Natural killer cell (primary cell): ENCODE results near the gene ANKRD53. TPM values are rescaled to one million over a fixed set of nuclear protein-coding genes. Genes with fewer than 3 reads are reported as not detected.

ENCODE experiments used
- ATAC-seq, 3 donors: fragments of 150-1000 bp in 2 of 3; fragments of 200-7000 bp in 1 of 3; cut with Tn5 transposase; 1 replicate in 1 of 3; 2 replicates in 2 of 3; pipeline ENCODE4 v1.10.0; 2021; ENCODE audit warnings: mild to moderate bottlenecking in 2 of 3, moderate library complexity in 2 of 3
- DNase-seq, 2 donors: peaks; one replicate each; pipeline versions ENCODE4 v3.0.0 to v3.0.0-alpha.2; 2013 to 2021; ENCODE audit warnings: mixed read lengths in 1 of 2
- H3K27ac ChIP-seq: one replicate; pipeline ENCODE4 v1.5.1; 2013; ENCODE audit warnings: mild to moderate bottlenecking, low read length
- H3K27me3 ChIP-seq: one replicate; pipeline ENCODE4 v1.6.1; 2013; ENCODE audit warnings: low read length; ENCODE audit not compliant: control insufficient read depth, insufficient read depth
- H3K36me3 ChIP-seq: one replicate; pipeline ENCODE4 v1.6.1; 2013; ENCODE audit warnings: low read length; ENCODE audit not compliant: control insufficient read depth, insufficient read depth
- H3K4me1 ChIP-seq: one replicate; pipeline ENCODE4 v1.6.1; 2013; ENCODE audit warnings: low read length; ENCODE audit not compliant: control insufficient read depth, insufficient read depth
- H3K4me3 ChIP-seq: one replicate; pipeline ENCODE4 v1.5.1; 2013; ENCODE audit warnings: low read length
- H3K9me3 ChIP-seq: one replicate; pipeline ENCODE4 v1.6.1; 2013; ENCODE audit warnings: low read length; ENCODE audit not compliant: control insufficient read depth, insufficient read depth
- H3K27ac Mint-ChIP-seq, 2 donors: one replicate each; pipeline ENCODE4 v1.8.0; 2022; ENCODE audit warnings: mild to moderate bottlenecking in 2 of 2, mixed read lengths in 2 of 2, moderate library complexity in 1 of 2
- H3K27me3 Mint-ChIP-seq, 2 donors: one replicate each; pipeline ENCODE4 v1.8.0; 2022; ENCODE audit warnings: low read depth in 2 of 2, mixed read lengths in 2 of 2
- H3K36me3 Mint-ChIP-seq: one replicate; pipeline ENCODE4 v1.8.0; 2022; ENCODE audit warnings: mixed read lengths
- H3K4me1 Mint-ChIP-seq, 2 donors: one replicate each; pipeline ENCODE4 v1.8.0; 2022; ENCODE audit warnings: mixed read lengths in 2 of 2
- H3K4me3 Mint-ChIP-seq: one replicate; pipeline ENCODE4 v1.8.0; 2022; ENCODE audit warnings: mild to moderate bottlenecking, moderate library complexity, mixed read lengths
- H3K9me3 Mint-ChIP-seq, 2 donors: one replicate each; pipeline ENCODE4 v1.8.0; 2022; ENCODE audit warnings: mixed read lengths in 2 of 2
- CTCF ChIP-seq: fragments of 200-600 bp; IDR thresholded peaks from one replicate; pipeline ENCODE4 v1.8.0; 2022; ENCODE audit warnings: antibody characterized with exemption
- WGBS: methylation state at CpG from one replicate; pipeline ENCODE4 v1.1.7; 2013; ENCODE audit warnings: missing lambda C conversion rate; ENCODE audit not compliant: insufficient coverage; 5-methylcytosine and 5-hydroxymethylcytosine counted together
- intact Hi-C: fragments of 100-400 bp; cut with micrococcal nuclease; formaldehyde crosslinking; loops from one replicate; pipeline ENCODE4 v1.14.2; 2022
- total RNA-seq, 4 donors: library from RNA; stranded (reverse); fragments of 120-200 nt in 1 of 4; gene quantifications; one replicate each; pipeline versions ENCODE4 v1.2.3 to v1.2.4, GENCODE V29; 2013 to 2022

The ANKRD53 gene
- total RNA-seq, 3 donors from 2014 or later (not counting 1 experiment from before 2014, with no cell fraction given), result 2.2 to 3.1 (median 2.5) TPM

DNA sequence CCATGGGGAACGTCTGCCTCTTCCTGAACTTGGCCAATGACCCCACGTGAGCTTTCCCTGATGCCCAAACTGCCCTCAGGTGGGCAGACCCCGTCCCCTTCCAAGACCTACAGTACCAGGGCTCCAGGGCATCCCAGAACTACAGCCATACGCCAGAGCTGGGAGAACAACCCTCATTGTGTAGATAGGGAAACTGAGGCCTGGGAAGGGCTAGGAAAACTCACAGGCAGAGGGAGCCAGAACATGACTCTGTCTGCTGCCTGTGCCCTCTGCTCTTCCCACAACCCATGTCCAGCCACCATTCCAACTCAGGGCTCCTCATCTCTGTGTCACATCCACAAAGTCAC, 16.8 kb upstream of the ANKRD53 start:
- WGBS, result 89% methylated on average over 3 of the region's 4 CpGs
- no peak overlapping the region for H3K27ac Mint-ChIP-seq
- DNase-seq (peak in 1 of 2 donors; percentile 9), ATAC-seq (no peak)
- H3K4me3 Mint-ChIP-seq, result no peak overlapping the region
- peaks cover 14 to 21% of the 10 kb centered on the region in 2 donors for H3K4me1 Mint-ChIP-seq
- H3K9me3 Mint-ChIP-seq, result no peaks in the 10 kb centered on the region
- Histone ChIP-seq H3K27me3 (peaks cover 15% of the 10 kb centered on the region), H3K9me3 (no peaks in the 10 kb centered on the region), H3K4me3 (no peak overlapping the region), H3K27ac (no peak overlapping the region), H3K4me1 (peaks cover 20% of the 10 kb centered on the region), H3K36me3 (no peaks in the 10 kb centered on the region)
- intact Hi-C loops, result no loop called here
- H3K36me3 Mint-ChIP-seq, result no peaks in the 10 kb centered on the region
- no peak for TF ChIP-seq CTCF
- peaks cover 12 to 22% of the 10 kb centered on the region in 2 donors for H3K27me3 Mint-ChIP-seq

GRCh38 chr2:70962211-70962884, 16.1 kb upstream of the ANKRD53 start:
- Mint-ChIP-seq H3K9me3 (no peaks in the 10 kb centered on the region), H3K27ac (no peak overlapping the region), H3K4me1 (peaks cover 14 to 21% of the 10 kb centered on the region in 2 donors), H3K4me3 (no peak overlapping the region), H3K36me3 (no peaks in the 10 kb centered on the region), H3K27me3 (peaks cover 12 to 19% of the 10 kb centered on the region in 2 donors)
- peaks cover 15% of the 10 kb centered on the region for H3K27me3 ChIP-seq
- H3K4me1 ChIP-seq, result peaks cover 20% of the 10 kb centered on the region
- no peaks in the 10 kb centered on the region for H3K9me3 ChIP-seq
- DNase-seq, result peak in 1 of 2 donors; percentile 13
- H3K4me3 ChIP-seq, result no peak overlapping the region
- 89% methylated on average over 12 of the region's 12 CpGs for WGBS
- no peak overlapping the region for H3K27ac ChIP-seq
- TF ChIP-seq CTCF, result no peak
- H3K36me3 ChIP-seq, result no peaks in the 10 kb centered on the region
- ATAC-seq, result no peak
- intact Hi-C loops, result no loop called here

- intact Hi-C loops, result no loop called here
- TF ChIP-seq CTCF, result no peak
These were observed 15.2 kb upstream of the ANKRD53 start for GRCh38 chr2:70962885-70963878.

More at GRCh38 chr2:70962885-70963878, 15.2 kb upstream of the ANKRD53 start:
- DNase-seq (peak in 1 of 2 donors; percentile 11), ATAC-seq (no peak)
- peaks cover 15% of the 10 kb centered on the region for H3K27me3 ChIP-seq
- peaks cover 12 to 19% of the 10 kb centered on the region in 2 donors for H3K27me3 Mint-ChIP-seq
- H3K4me3 Mint-ChIP-seq, result no peak overlapping the region
- no peaks in the 10 kb centered on the region for H3K36me3 ChIP-seq
- H3K36me3 Mint-ChIP-seq, result no peaks in the 10 kb centered on the region
- no peak overlapping the region for H3K4me3 ChIP-seq
- H3K27ac ChIP-seq, result no peak overlapping the region
- 79% methylated on average over 18 of the region's 18 CpGs for WGBS
- peaks cover 14% of the 10 kb centered on the region for H3K4me1 ChIP-seq
- no peak overlapping the region for H3K27ac Mint-ChIP-seq
- H3K9me3 ChIP-seq, result no peaks in the 10 kb centered on the region
- H3K9me3 Mint-ChIP-seq, result no peaks in the 10 kb centered on the region
- peaks cover 14 to 16% of the 10 kb centered on the region in 2 donors for H3K4me1 Mint-ChIP-seq
